Measurements from ENCODE around the gene DIABLO. TPM values are rescaled to one million over a fixed set of nuclear protein-coding genes. Genes with fewer than 3 reads are reported as not detected.
"Not testable (repeated sequence)": the region's sequence is repeated elsewhere in the genome, so short reads cannot be mapped to it uniquely, and the experiment has no call there.

Gene DIABLO
- total RNA-seq, 1 donor from 2014 or later, result 87.6 TPM

- not testable (repeated sequence) for FAIRE-seq; H2AFZ ChIP-seq (ENCODE audit: low read depth, low read length); H3K4me3 ChIP-seq (ENCODE audit: insufficient read depth, low read depth, low read length); H3K79me2 ChIP-seq (ENCODE audit: insufficient read depth, low read length); H3K4me1 ChIP-seq (ENCODE audit: insufficient read depth, low read length); H3K27me3 Mint-ChIP-seq (ENCODE audit: low read depth, unreplicated experiment); H4K20me1 ChIP-seq (ENCODE audit: insufficient read depth, low read length); H3K9me3 ChIP-seq (ENCODE audit: insufficient read depth, low read depth, low read length); H3K4me1 Mint-ChIP-seq (ENCODE audit: low read depth, unreplicated experiment); H3K4me2 ChIP-seq (ENCODE audit: low read length); DNase-seq (ENCODE audit: low read depth); H3K9me3 Mint-ChIP-seq (ENCODE audit: unreplicated experiment); H3K27ac Mint-ChIP-seq (ENCODE audit: unreplicated experiment); H3K4me3 Mint-ChIP-seq (ENCODE audit: unreplicated experiment); H3K27me3 ChIP-seq (ENCODE audit: insufficient read depth, low read length); H3K27ac ChIP-seq (ENCODE audit: low read depth, low read length); H3K9ac ChIP-seq (ENCODE audit: low read length)
- peaks cover 26% of the 10 kb centered on the region for H3K36me3 ChIP-seq (ENCODE audit: insufficient read depth, low read length)
- H3K36me3 Mint-ChIP-seq (ENCODE audit: low read depth, unreplicated experiment), result peaks cover 11% of the 10 kb centered on the region
Observed at GRCh38 chr12:122258939-122259338, 33.1 kb upstream of the DIABLO start.

GRCh38 chr12:122258462-122258861 is 32.6 kb upstream of the DIABLO start:
- DNase-seq (ENCODE audit: low read depth); H3K27ac Mint-ChIP-seq (ENCODE audit: unreplicated experiment); H2AFZ ChIP-seq (ENCODE audit: low read depth, low read length); H3K4me3 Mint-ChIP-seq (ENCODE audit: unreplicated experiment); H3K4me1 Mint-ChIP-seq (ENCODE audit: low read depth, unreplicated experiment); H3K27me3 Mint-ChIP-seq (ENCODE audit: low read depth, unreplicated experiment); H3K79me2 ChIP-seq (ENCODE audit: insufficient read depth, low read length); H3K4me2 ChIP-seq (ENCODE audit: low read length); H3K27me3 ChIP-seq (ENCODE audit: insufficient read depth, low read length); H3K9ac ChIP-seq (ENCODE audit: low read length); H3K4me1 ChIP-seq (ENCODE audit: insufficient read depth, low read length); H3K4me3 ChIP-seq (ENCODE audit: insufficient read depth, low read depth, low read length); H3K27ac ChIP-seq (ENCODE audit: low read depth, low read length); H3K9me3 ChIP-seq (ENCODE audit: insufficient read depth, low read depth, low read length); H3K9me3 Mint-ChIP-seq (ENCODE audit: unreplicated experiment); H4K20me1 ChIP-seq (ENCODE audit: insufficient read depth, low read length); FAIRE-seq: not testable (repeated sequence)
- H3K36me3 Mint-ChIP-seq (ENCODE audit: low read depth, unreplicated experiment), result peaks cover 11% of the 10 kb centered on the region
- H3K36me3 ChIP-seq (ENCODE audit: insufficient read depth, low read length), result peaks cover 21% of the 10 kb centered on the region

DNA sequence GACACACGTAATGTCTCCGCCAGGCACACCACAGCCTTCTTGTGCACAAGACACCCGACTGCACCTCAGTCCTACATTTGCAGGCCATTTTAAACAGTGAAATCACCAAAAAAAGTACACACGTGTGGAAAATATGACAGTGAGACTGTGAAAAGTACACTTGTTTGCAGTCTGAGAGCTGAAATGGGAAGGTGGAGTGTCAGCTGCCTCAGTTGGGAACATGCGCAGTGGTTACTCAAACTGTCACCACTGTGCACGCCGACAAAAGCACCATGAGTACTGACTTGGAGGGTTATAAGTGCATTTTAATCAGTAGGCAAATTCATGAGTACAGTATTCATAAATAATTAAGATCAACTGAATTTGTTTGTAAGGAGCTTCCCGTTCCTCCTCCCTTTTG is 24.7 kb upstream of the DIABLO start:
- H3K4me3 Mint-ChIP-seq (ENCODE audit: unreplicated experiment), result no peak overlapping the region
- Histone ChIP-seq H3K36me3 (ENCODE audit: insufficient read depth, low read length) (peaks cover 12% of the 10 kb centered on the region), H3K9me3 (ENCODE audit: insufficient read depth, low read depth, low read length) (no peaks in the 10 kb centered on the region), H2AFZ (ENCODE audit: low read depth, low read length) (no peak overlapping the region), H3K4me2 (ENCODE audit: low read length) (no peak overlapping the region), H3K79me2 (ENCODE audit: insufficient read depth, low read length) (peaks cover 5% of the 10 kb centered on the region), H3K27me3 (ENCODE audit: insufficient read depth, low read length) (no peaks in the 10 kb centered on the region), H4K20me1 (ENCODE audit: insufficient read depth, low read length) (peaks cover 4% of the 10 kb centered on the region), H3K9ac (ENCODE audit: low read length) (no peak overlapping the region), H3K4me1 (ENCODE audit: insufficient read depth, low read length) (no peaks in the 10 kb centered on the region), H3K27ac (ENCODE audit: low read depth, low read length) (no peak overlapping the region), H3K4me3 (ENCODE audit: insufficient read depth, low read depth, low read length) (no peak overlapping the region)
- no peak overlapping the region for H3K27ac Mint-ChIP-seq (ENCODE audit: unreplicated experiment)
- no peaks in the 10 kb centered on the region for H3K27me3 Mint-ChIP-seq (ENCODE audit: low read depth, unreplicated experiment)
- FAIRE-seq, result no peak
- TF ChIP-seq, protein P1, sequence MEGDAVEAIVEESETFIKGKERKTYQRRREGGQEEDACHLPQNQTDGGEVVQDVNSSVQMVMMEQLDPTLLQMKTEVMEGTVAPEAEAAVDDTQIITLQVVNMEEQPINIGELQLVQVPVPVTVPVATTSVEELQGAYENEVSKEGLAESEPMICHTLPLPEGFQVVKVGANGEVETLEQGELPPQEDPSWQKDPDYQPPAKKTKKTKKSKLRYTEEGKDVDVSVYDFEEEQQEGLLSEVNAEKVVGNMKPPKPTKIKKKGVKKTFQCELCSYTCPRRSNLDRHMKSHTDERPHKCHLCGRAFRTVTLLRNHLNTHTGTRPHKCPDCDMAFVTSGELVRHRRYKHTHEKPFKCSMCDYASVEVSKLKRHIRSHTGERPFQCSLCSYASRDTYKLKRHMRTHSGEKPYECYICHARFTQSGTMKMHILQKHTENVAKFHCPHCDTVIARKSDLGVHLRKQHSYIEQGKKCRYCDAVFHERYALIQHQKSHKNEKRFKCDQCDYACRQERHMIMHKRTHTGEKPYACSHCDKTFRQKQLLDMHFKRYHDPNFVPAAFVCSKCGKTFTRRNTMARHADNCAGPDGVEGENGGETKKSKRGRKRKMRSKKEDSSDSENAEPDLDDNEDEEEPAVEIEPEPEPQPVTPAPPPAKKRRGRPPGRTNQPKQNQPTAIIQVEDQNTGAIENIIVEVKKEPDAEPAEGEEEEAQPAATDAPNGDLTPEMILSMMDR (IDR thresholded peaks at IDR 0.05; ENCODE audit: insufficient read depth, low read depth, low read length), result no peak
- no peak for TF ChIP-seq EZH2 (IDR thresholded peaks at IDR 0.05; ENCODE audit: insufficient read depth, low read length)
- H3K36me3 Mint-ChIP-seq (ENCODE audit: low read depth, unreplicated experiment), result peaks cover 7% of the 10 kb centered on the region
- no peaks in the 10 kb centered on the region for H3K4me1 Mint-ChIP-seq (ENCODE audit: low read depth, unreplicated experiment)
- no peaks in the 10 kb centered on the region for H3K9me3 Mint-ChIP-seq (ENCODE audit: unreplicated experiment)
- DNase-seq (ENCODE audit: low read depth), result no peak

GRCh38 chr12:122250047-122250446 is 24.2 kb upstream of the DIABLO start:
- FAIRE-seq, result no peak
- no peak overlapping the region for H3K4me3 Mint-ChIP-seq (ENCODE audit: unreplicated experiment)
- Histone ChIP-seq H3K79me2 (ENCODE audit: insufficient read depth, low read length) (peaks cover 5% of the 10 kb centered on the region), H3K4me2 (ENCODE audit: low read length) (no peak overlapping the region), H3K9ac (ENCODE audit: low read length) (no peak overlapping the region), H3K36me3 (ENCODE audit: insufficient read depth, low read length) (peaks cover 10% of the 10 kb centered on the region), H3K4me1 (ENCODE audit: insufficient read depth, low read length) (no peaks in the 10 kb centered on the region), H3K27me3 (ENCODE audit: insufficient read depth, low read length) (no peaks in the 10 kb centered on the region), H3K27ac (ENCODE audit: low read depth, low read length) (no peak overlapping the region), H3K9me3 (ENCODE audit: insufficient read depth, low read depth, low read length) (no peaks in the 10 kb centered on the region), H3K4me3 (ENCODE audit: insufficient read depth, low read depth, low read length) (no peak overlapping the region), H2AFZ (ENCODE audit: low read depth, low read length) (no peak overlapping the region), H4K20me1 (ENCODE audit: insufficient read depth, low read length) (peaks cover 4% of the 10 kb centered on the region)
- H3K4me1 Mint-ChIP-seq (ENCODE audit: low read depth, unreplicated experiment), result no peaks in the 10 kb centered on the region
- H3K27me3 Mint-ChIP-seq (ENCODE audit: low read depth, unreplicated experiment), result no peaks in the 10 kb centered on the region
- H3K9me3 Mint-ChIP-seq (ENCODE audit: unreplicated experiment), result no peaks in the 10 kb centered on the region
- TF ChIP-seq EZH2 (IDR thresholded peaks at IDR 0.05; ENCODE audit: insufficient read depth, low read length), result no peak
- TF ChIP-seq, protein P1 (IDR thresholded peaks at IDR 0.05; ENCODE audit: insufficient read depth, low read depth, low read length), result no peak
- no peak overlapping the region for H3K27ac Mint-ChIP-seq (ENCODE audit: unreplicated experiment)
- DNase-seq (ENCODE audit: low read depth), result no peak
- H3K36me3 Mint-ChIP-seq (ENCODE audit: low read depth, unreplicated experiment), result peaks cover 6% of the 10 kb centered on the region

Measured in astrocyte (in vitro differentiated cells and primary cell).